ENCODE data around the gene PRADC1. TPM values are rescaled to one million over a fixed set of nuclear protein-coding genes. Genes with fewer than 3 reads are reported as not detected.

The PRADC1 gene
- total and polyA plus RNA-seq, 2 experiments from 2014 or later, result 6.5 to 8.3 TPM

GRCh38 chr2:73263540-73264331 is 30.7 kb upstream of the PRADC1 start:
- DNase-seq (ENCODE audit: low spot score) (no peak), ATAC-seq (no peak)
- TF ChIP-seq ZNF462 (CRISPR knock-in tag; IDR thresholded peaks at IDR 0.05) (no peak), ZNF114 (CRISPR knock-in tag; IDR thresholded peaks at IDR 0.05) (no peak), JUNB (IDR thresholded peaks at IDR 0.05; ENCODE audit: unreplicated experiment) (no peak), STAT1 (IDR thresholded peaks at IDR 0.05; ENCODE audit: unreplicated experiment) (no peak), EZH2 (IDR thresholded peaks at IDR 0.05; ENCODE audit: low read depth, unreplicated experiment) (no peak), ETS1 (IDR thresholded peaks at IDR 0.05) (no peak), REST (IDR thresholded peaks at IDR 0.05; ENCODE audit: unreplicated experiment) (no peak), CTCF (conservative IDR thresholded peaks at IDR 0.05; ENCODE audit: low read depth in 2 of 2) (no peak), NANOG (IDR thresholded peaks at IDR 0.05; ENCODE audit: borderline replicate concordance) (no peak), CREB1 (CRISPR knock-in tag; IDR thresholded peaks at IDR 0.05; ENCODE audit: low read depth) (no peak), ZNF331 (CRISPR knock-in tag; IDR thresholded peaks at IDR 0.05; ENCODE audit: low read depth) (no peak), POLR2AphosphoS5 (IDR thresholded peaks at IDR 0.05; ENCODE audit: low read depth) (no peak), EZH2phosphoT487 (IDR thresholded peaks at IDR 0.05; ENCODE audit: unreplicated experiment) (no peak)
- Histone ChIP-seq H3K27me3 (ENCODE audit: insufficient read depth) (peaks cover 16% of the 10 kb centered on the region), H2AFZ (no peak overlapping the region), H3K36me3 (ENCODE audit: insufficient read depth) (no peaks in the 10 kb centered on the region; the same call in 1 of the 2 replicates), H3K9me2 (ENCODE audit: insufficient read depth) (no peaks in the 10 kb centered on the region), H3K4me1 (ENCODE audit: insufficient read depth) (peaks cover 14% of the 10 kb centered on the region), H4K20me1 (replicated peaks; ENCODE audit: insufficient read depth) (peaks cover 10% of the 10 kb centered on the region), H3K27ac (ENCODE audit: low read depth) (no peak overlapping the region), H3F3A (replicated peaks; ENCODE audit: low read depth) (peaks cover 8% of the 10 kb centered on the region; the same call in 1 of the 2 replicates), H3K4me3 (no peak overlapping the region), H3K79me2 (replicated peaks; ENCODE audit: insufficient read depth) (0 out of 2 replicates have a peak, but pooled peaks cover 5% of the 10 kb centered on the region), H3K4me2 (no peak overlapping the region)
- peaks cover 19% of the 10 kb centered on the region for H3K27me3 Mint-ChIP-seq (ENCODE audit: insufficient read depth, low read depth, poor library complexity)
- no peak overlapping the region for H3K27ac Mint-ChIP-seq
- peaks cover 24% of the 10 kb centered on the region for H3K36me3 Mint-ChIP-seq (ENCODE audit: low read depth)
- H3K9me3 Mint-ChIP-seq, result no peaks in the 10 kb centered on the region; the same call in 1 of the 3 replicates
- no peak overlapping the region for H3K4me3 Mint-ChIP-seq
- peaks cover 15% of the 10 kb centered on the region for H3K4me1 Mint-ChIP-seq

All from GM23338 (cell line).